ACHN (cell line): ENCODE results near the gene PPOX.

Source experiments
- DNase-seq: peaks from one replicate; pipeline ENCODE4 v3.0.0-alpha.2; 2015
- in situ Hi-C: cut with HindIII; loops from 2 replicates; pipeline ENCODE4 v1.10.0; 2017; ENCODE audit warnings: low sequenced_read_pairs, low pct_ligation_motif_present, low pct_unique_long_range_greater_than_20kb

Gene PPOX

GRCh38 chr1:161140755-161141400 is 25.3 kb upstream of the PPOX start:
- in situ Hi-C loops = no loop called here
- DNase-seq = no peak

GRCh38 chr1:161145832-161146231 is 20.4 kb upstream of the PPOX start:
- in situ Hi-C loops = no loop called here
- no peak for DNase-seq

- in situ Hi-C loops = no loop called here
- no peak for DNase-seq
Measured at GRCh38 chr1:161153176-161153575, 13.1 kb upstream of the PPOX start.

- peak; percentile 92 for DNase-seq
- in situ Hi-C loops = no loop called here
Measured at GRCh38 chr1:161153682-161154337, 12.4 kb upstream of the PPOX start, which contains the start of gene UFC1. TSS of gene UFC1 (plus strand) at chr1:161153978. CDS start at chr1:161153998, 20 bp downstream.

GRCh38 chr1:161157867-161158266 is 8.4 kb upstream of the PPOX start:
- DNase-seq = no peak
- in situ Hi-C loops = no loop called here

GRCh38 chr1:161158316-161159010 is 7.8 kb upstream of the PPOX start:
- DNase-seq = no peak
- in situ Hi-C loops = no loop called here

GRCh38 chr1:161159087-161159912 is 6.9 kb upstream of the PPOX start, which contains the start of gene USP21:
TSS of gene USP21 (plus strand) at chr1:161159500. CDS start at chr1:161160641, 1,141 bp downstream.
- in situ Hi-C loops = no loop called here
- peak; percentile 92 for DNase-seq

- in situ Hi-C loops = no loop called here
- DNase-seq = no peak
Measured at GRCh38 chr1:161159913-161160243, 6.3 kb upstream of the PPOX start.

- no peak for DNase-seq
- in situ Hi-C loops = no loop called here
Measured at GRCh38 chr1:161160671-161161145, 5.5 kb upstream of the PPOX start.

- no peak for DNase-seq
- in situ Hi-C loops = no loop called here
Measured at GRCh38 chr1:161161652-161162051, 4.6 kb upstream of the PPOX start.

GRCh38 chr1:161162052-161162451 is 4.2 kb upstream of the PPOX start:
- in situ Hi-C loops = no loop called here
- no peak for DNase-seq

GRCh38 chr1:161162806-161163205 is 3.4 kb upstream of the PPOX start:
- DNase-seq = no peak
- in situ Hi-C loops = no loop called here

- no peak for DNase-seq
- in situ Hi-C loops = no loop called here
Measured at GRCh38 chr1:161163793-161164192, 2.4 kb upstream of the PPOX start.

GRCh38 chr1:161164901-161165610 is 1.2 kb upstream of the PPOX start:
- in situ Hi-C loops = no loop called here
- no peak for DNase-seq

GRCh38 chr1:161166669-161167548 is 683 bp downstream of the PPOX start:
- in situ Hi-C loops = no loop called here
- peak; percentile 30 for DNase-seq

GRCh38 chr1:161168906-161169305 is 2.7 kb downstream of the PPOX start:
- DNase-seq = no peak
- in situ Hi-C loops = no loop called here

GRCh38 chr1:161171191-161171590 is 5.0 kb downstream of the PPOX start:
- in situ Hi-C loops = no loop called here
- DNase-seq = no peak
